Neuronal stem cell (in vitro differentiated cells): ENCODE data around the gene TMEM260.

Experiments
- DNase-seq: peaks from one replicate; pipeline ENCODE4 v3.0.0-alpha.2; 2013; ENCODE audit warnings: low spot score
- H2AFZ ChIP-seq: one replicate; pipeline ENCODE4 v1.6.1; 2013; ENCODE audit warnings: mild to moderate bottlenecking, low read length, inconsistent platforms
- H2AK5ac ChIP-seq: 2 replicates; pipeline ENCODE4 v1.6.1; 2013; ENCODE audit warnings: low read depth, mild to moderate bottlenecking, inconsistent platforms, low read length, moderate library complexity, mixed read lengths
- H2BK120ac ChIP-seq: 2 replicates; pipeline ENCODE4 v1.6.1; 2013; ENCODE audit warnings: low read depth, mild to moderate bottlenecking, inconsistent platforms, low read length, moderate library complexity, mixed read lengths
- H2BK12ac ChIP-seq: one replicate; pipeline ENCODE4 v1.6.1; 2013; ENCODE audit warnings: low read length, inconsistent platforms
- H2BK15ac ChIP-seq: 2 replicates; pipeline ENCODE4 v1.6.1; 2013; ENCODE audit warnings: mild to moderate bottlenecking, low read length, inconsistent platforms, mixed read lengths
- H2BK5ac ChIP-seq: one replicate; pipeline ENCODE4 v1.6.1; 2013; ENCODE audit warnings: inconsistent platforms, mild to moderate bottlenecking, low read length, moderate library complexity
- H3K14ac ChIP-seq: one replicate; pipeline ENCODE4 v1.6.1; 2013; ENCODE audit warnings: low read length, inconsistent platforms
- H3K18ac ChIP-seq: 2 replicates; pipeline ENCODE4 v1.6.1; 2013; ENCODE audit warnings: low read length, inconsistent platforms
- H3K23ac ChIP-seq: 2 replicates; pipeline ENCODE4 v1.6.1; 2013; ENCODE audit warnings: low read depth, mild to moderate bottlenecking, mixed read lengths, low read length, inconsistent platforms; ENCODE audit not compliant: poor library complexity
- H3K27ac ChIP-seq: replicated peaks from 3 replicates; pipeline ENCODE4 v1.5.1; 2013; ENCODE audit warnings: low read length, inconsistent platforms
- H3K27me3 ChIP-seq, 3 experiments: 2 replicates each; pipeline ENCODE4 v1.6.1; 2013; ENCODE audit warnings: low read length in 3 of 3, mild to moderate bottlenecking in 2 of 3, inconsistent platforms in 1 of 3, low read depth in 1 of 3, mixed read lengths in 1 of 3, moderate library complexity in 1 of 3; ENCODE audit not compliant: control insufficient read depth in 3 of 3, insufficient read depth in 3 of 3
- H3K36me3 ChIP-seq, 2 donors: replicated peaks in 1 of 2; 2 replicates each; pipeline ENCODE4 v1.6.1; 2013; ENCODE audit warnings: low read length in 2 of 2; ENCODE audit not compliant: control insufficient read depth in 2 of 2, insufficient read depth in 2 of 2
- H3K4ac ChIP-seq: 2 replicates; pipeline ENCODE4 v1.6.1; 2013; ENCODE audit warnings: inconsistent platforms, mild to moderate bottlenecking, low read length, moderate library complexity
- H3K4me1 ChIP-seq, 2 donors: 1 replicate in 1 of 2; 2 replicates in 1 of 2; pipeline ENCODE4 v1.6.1; 2013; ENCODE audit warnings: low read length in 2 of 2, low read depth in 1 of 2; ENCODE audit not compliant: control insufficient read depth in 2 of 2, insufficient read depth in 1 of 2
- H3K4me2 ChIP-seq: one replicate; pipeline ENCODE4 v1.6.1; 2013; ENCODE audit warnings: mild to moderate bottlenecking, low read length, inconsistent platforms; ENCODE audit not compliant: insufficient read depth, poor library complexity, severe bottlenecking
- H3K4me3 ChIP-seq, 2 donors: 2 replicates each; pipeline ENCODE4 v1.5.1; 2013; ENCODE audit warnings: low read length in 2 of 2, mild to moderate bottlenecking in 2 of 2, inconsistent platforms in 1 of 2, moderate library complexity in 1 of 2
- H3K79me1 ChIP-seq: one replicate; pipeline ENCODE4 v1.6.1; 2013; ENCODE audit warnings: low read depth, mild to moderate bottlenecking, inconsistent platforms, low read length, moderate library complexity
- H3K9ac ChIP-seq: one replicate; pipeline ENCODE4 v1.6.1; 2013; ENCODE audit warnings: mild to moderate bottlenecking, low read depth, low read length, inconsistent platforms; ENCODE audit not compliant: poor library complexity
- H3K9me3 ChIP-seq, 2 donors: replicated peaks in 1 of 2; 2 replicates each; pipeline versions ENCODE3 to v1.6.1; 2013; ENCODE audit warnings: low read length in 2 of 2, mild to moderate bottlenecking in 2 of 2, inconsistent platforms in 1 of 2, low read depth in 1 of 2, mixed read lengths in 1 of 2, moderate library complexity in 1 of 2; ENCODE audit not compliant: control insufficient read depth in 2 of 2, insufficient read depth in 1 of 2
- H4K8ac ChIP-seq: one replicate; pipeline ENCODE4 v1.6.1; 2013; ENCODE audit warnings: low read depth, mild to moderate bottlenecking, inconsistent platforms, low read length, moderate library complexity
- H4K91ac ChIP-seq: one replicate; pipeline ENCODE4 v1.6.1; 2013; ENCODE audit warnings: low read length, low read depth, mild to moderate bottlenecking, inconsistent platforms; ENCODE audit not compliant: poor library complexity
- WGBS, 2 donors: extraction: QIAGEN DNeasy Blood & Tissue Kit; methylation state at CpG; one replicate each; pipeline ENCODE4 v1.1.7; 2013; ENCODE audit warnings: missing lambda C conversion rate in 2 of 2, mixed read lengths in 1 of 2; ENCODE audit not compliant: insufficient read length in 2 of 2, insufficient replicate concordance in 1 of 2; ENCODE audit errors: extremely low coverage in 2 of 2; 5-methylcytosine and 5-hydroxymethylcytosine counted together

Gene TMEM260

GRCh38 chr14:56659378-56659777 is 79.8 kb downstream of the TMEM260 start:
- Histone ChIP-seq H3K27me3 (peaks cover 0 to 78% (median 0%) of the 10 kb centered on the region in 3 experiments), H2BK12ac (no peak overlapping the region), H4K91ac (no peak overlapping the region), H3K9ac (no peak overlapping the region), H3K9me3 (no peaks in the 10 kb centered on the region), H3K4me1 (peaks cover 0 to 15% of the 10 kb centered on the region in 2 donors), H3K4ac (no peak overlapping the region), H4K8ac (no peak overlapping the region), H3K79me1 (no peaks in the 10 kb centered on the region), H3K4me3 (no peak overlapping the region), H3K18ac (no peak overlapping the region), H3K4me2 (no peak overlapping the region), H2BK15ac (no peak overlapping the region), H2AFZ (no peak overlapping the region), H3K27ac (peak overlapping the region; percentile 45), H3K23ac (no peak overlapping the region), H3K14ac (no peak overlapping the region), H2BK120ac (no peak overlapping the region), H2AK5ac (no peak overlapping the region), H3K36me3 (no peaks in the 10 kb centered on the region), H2BK5ac (no peak overlapping the region)
- no CpG with 5 or more reads among the region's 8 CpGs for WGBS, 2 donors
- peak; percentile 44 for DNase-seq

- Histone ChIP-seq H3K23ac (no peak overlapping the region), H3K4me2 (no peak overlapping the region), H3K9ac (no peak overlapping the region), H2AFZ (no peak overlapping the region), H3K27ac (no peak overlapping the region), H3K27me3 (peaks cover 0 to 80% (median 0%) of the 10 kb centered on the region in 3 experiments), H2BK15ac (no peak overlapping the region), H3K9me3 (no peaks in the 10 kb centered on the region), H3K18ac (no peak overlapping the region), H3K4me3 (no peak overlapping the region), H3K14ac (no peak overlapping the region), H2BK12ac (no peak overlapping the region), H3K36me3 (no peaks in the 10 kb centered on the region), H2AK5ac (no peak overlapping the region), H2BK5ac (no peak overlapping the region), H3K79me1 (no peaks in the 10 kb centered on the region), H4K91ac (no peak overlapping the region), H2BK120ac (no peak overlapping the region), H3K4me1 (peaks cover 0 to 15% of the 10 kb centered on the region in 2 donors), H3K4ac (no peak overlapping the region), H4K8ac (no peak overlapping the region)
- DNase-seq, result peak; percentile 37
- no CpG with 5 or more reads among the region's 7 CpGs for WGBS, 2 donors
These were observed 80.5 kb downstream of the TMEM260 start for GRCh38 chr14:56659964-56660551.

- Histone ChIP-seq H3K18ac (peak overlapping the region; percentile 38), H2BK15ac (no peak overlapping the region), H3K4ac (no peak overlapping the region), H2AK5ac (peak overlapping the region; percentile 36), H2BK5ac (no peak overlapping the region), H3K36me3 (no peaks in the 10 kb centered on the region), H3K4me1 (peaks cover 0 to 15% of the 10 kb centered on the region in 2 donors), H3K27ac (no peak overlapping the region), H4K8ac (no peak overlapping the region), H3K4me2 (no peak overlapping the region), H3K79me1 (no peaks in the 10 kb centered on the region), H2AFZ (no peak overlapping the region), H3K27me3 (peaks cover 0 to 76% (median 0%) of the 10 kb centered on the region in 3 experiments), H4K91ac (no peak overlapping the region), H3K9me3 (peaks cover 0 to 3% of the 10 kb centered on the region in 2 donors), H3K4me3 (no peak overlapping the region), H3K9ac (no peak overlapping the region), H3K14ac (no peak overlapping the region), H3K23ac (no peak overlapping the region), H2BK12ac (peak overlapping the region; percentile 47), H2BK120ac (no peak overlapping the region)
- WGBS, 2 donors, result no CpG with 5 or more reads among the region's 6 CpGs
- no peak for DNase-seq
These were observed 81.2 kb downstream of the TMEM260 start for GRCh38 chr14:56660677-56661389.

DNA sequence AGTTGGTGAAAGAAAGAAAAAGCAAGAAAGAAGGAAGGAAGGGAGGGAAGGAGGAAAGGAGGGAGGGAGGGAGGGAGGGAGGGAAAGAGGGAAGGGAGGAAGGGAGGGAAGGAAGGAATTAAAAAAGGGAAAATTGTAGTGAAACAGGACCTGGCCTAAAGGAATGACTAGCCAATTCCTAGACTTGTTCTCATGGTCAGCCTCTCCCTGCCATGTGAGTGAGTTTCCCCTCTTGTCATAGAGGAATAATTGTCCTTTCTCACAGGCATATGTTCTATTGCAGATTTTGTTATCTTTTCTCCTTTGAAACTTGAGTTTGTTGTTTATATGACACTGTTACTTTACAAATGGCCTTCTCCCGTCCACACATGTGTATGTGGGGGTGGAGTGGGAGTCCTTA is 81.9 kb downstream of the TMEM260 start:
- Histone ChIP-seq H3K4ac (no peak overlapping the region), H4K91ac (no peak overlapping the region), H3K14ac (no peak overlapping the region), H3K36me3 (no peaks in the 10 kb centered on the region), H2BK120ac (no peak overlapping the region), H3K79me1 (no peaks in the 10 kb centered on the region), H3K4me1 (peaks cover 0 to 15% of the 10 kb centered on the region in 2 donors), H2BK15ac (no peak overlapping the region), H3K4me2 (no peak overlapping the region), H3K23ac (no peak overlapping the region), H2BK5ac (no peak overlapping the region), H3K27ac (no peak overlapping the region), H2AK5ac (no peak overlapping the region), H2AFZ (no peak overlapping the region), H4K8ac (no peak overlapping the region), H3K4me3 (no peak overlapping the region), H3K18ac (no peak overlapping the region), H3K27me3 (peaks cover 0 to 73% (median 0%) of the 10 kb centered on the region in 3 experiments), H3K9me3 (peaks cover 0 to 3% of the 10 kb centered on the region in 2 donors), H2BK12ac (no peak overlapping the region), H3K9ac (no peak overlapping the region)
- WGBS, 2 donors, result no CpG with 5 or more reads among the region's 1 CpG
- DNase-seq, result no peak
